ENCODE results near the gene DCLRE1B.

DCLRE1B gene

GRCh38 chr1:113928187-113928930 is 23.2 kb downstream of the DCLRE1B start:
- DNase-seq (ENCODE audit: low read depth), result no peak

- peak; percentile 87 for DNase-seq (ENCODE audit: low read depth)
Observed at GRCh38 chr1:113928941-113929749, 24.0 kb downstream of the DCLRE1B start, which contains the start of gene HIPK1. HIPK1 (plus strand) TSS chr1:113929324.

- DNase-seq (ENCODE audit: low read depth), result peak; percentile 50
Observed at GRCh38 chr1:113929750-113930498, 24.8 kb downstream of the DCLRE1B start.

GRCh38 chr1:113930499-113931161 is 25.5 kb downstream of the DCLRE1B start:
- DNase-seq (ENCODE audit: low read depth), result peak; percentile 59

GRCh38 chr1:113931451-113931851 is 26.3 kb downstream of the DCLRE1B start:
- DNase-seq (ENCODE audit: low read depth), result no peak

- DNase-seq (ENCODE audit: low read depth), result no peak
Observed at GRCh38 chr1:113934006-113934405, 28.9 kb downstream of the DCLRE1B start.

- no peak for DNase-seq (ENCODE audit: low read depth)
Observed at GRCh38 chr1:113934511-113935055, 29.5 kb downstream of the DCLRE1B start.

GRCh38 chr1:113935176-113935575 is 30.1 kb downstream of the DCLRE1B start:
- no peak for DNase-seq (ENCODE audit: low read depth)

- no peak for DNase-seq (ENCODE audit: low read depth)
Observed at GRCh38 chr1:113935970-113936369, 30.8 kb downstream of the DCLRE1B start.

- no peak for DNase-seq (ENCODE audit: low read depth)
Observed at GRCh38 chr1:113937146-113937545, 32.0 kb downstream of the DCLRE1B start.

- DNase-seq (ENCODE audit: low read depth), result no peak
Observed at GRCh38 chr1:113938192-113938591, 33.1 kb downstream of the DCLRE1B start.

- DNase-seq (ENCODE audit: low read depth), result no peak
Observed at GRCh38 chr1:113940365-113941244, 35.5 kb downstream of the DCLRE1B start.

- no peak for DNase-seq (ENCODE audit: low read depth)
Observed at GRCh38 chr1:113941245-113941559, 36.1 kb downstream of the DCLRE1B start.

GRCh38 chr1:113942527-113942926 is 37.4 kb downstream of the DCLRE1B start:
- no peak for DNase-seq (ENCODE audit: low read depth)

- DNase-seq (ENCODE audit: low read depth), result no peak
Observed at GRCh38 chr1:113943028-113943811, 38.1 kb downstream of the DCLRE1B start.

- no peak for DNase-seq (ENCODE audit: low read depth)
Observed at GRCh38 chr1:113945329-113945728, 40.2 kb downstream of the DCLRE1B start.

GRCh38 chr1:113946112-113946511 is 41.0 kb downstream of the DCLRE1B start:
- DNase-seq (ENCODE audit: low read depth), result no peak

- no peak for DNase-seq (ENCODE audit: low read depth)
Observed at GRCh38 chr1:113946678-113947387, 41.7 kb downstream of the DCLRE1B start.

GRCh38 chr1:113947388-113948107 is 42.4 kb downstream of the DCLRE1B start:
- no peak for DNase-seq (ENCODE audit: low read depth)
